Erythroblast (primary cell): ENCODE data around the gene CLBA1.
"Not testable (repeated sequence)": the region's sequence is repeated elsewhere in the genome, so short reads cannot be mapped to it uniquely, and the experiment has no call there.

Experiments used
- GATA1 ChIP-seq: IDR thresholded peaks from 2 replicates; pipeline ENCODE4 v1.6.1; 2011; ENCODE audit warnings: low read depth, mild to moderate bottlenecking, control low read depth, low read length, moderate library complexity
- POLR2A ChIP-seq: IDR thresholded peaks from 2 replicates; pipeline ENCODE4 v1.6.1; 2011; ENCODE audit warnings: mild to moderate bottlenecking, low read length

DNA sequence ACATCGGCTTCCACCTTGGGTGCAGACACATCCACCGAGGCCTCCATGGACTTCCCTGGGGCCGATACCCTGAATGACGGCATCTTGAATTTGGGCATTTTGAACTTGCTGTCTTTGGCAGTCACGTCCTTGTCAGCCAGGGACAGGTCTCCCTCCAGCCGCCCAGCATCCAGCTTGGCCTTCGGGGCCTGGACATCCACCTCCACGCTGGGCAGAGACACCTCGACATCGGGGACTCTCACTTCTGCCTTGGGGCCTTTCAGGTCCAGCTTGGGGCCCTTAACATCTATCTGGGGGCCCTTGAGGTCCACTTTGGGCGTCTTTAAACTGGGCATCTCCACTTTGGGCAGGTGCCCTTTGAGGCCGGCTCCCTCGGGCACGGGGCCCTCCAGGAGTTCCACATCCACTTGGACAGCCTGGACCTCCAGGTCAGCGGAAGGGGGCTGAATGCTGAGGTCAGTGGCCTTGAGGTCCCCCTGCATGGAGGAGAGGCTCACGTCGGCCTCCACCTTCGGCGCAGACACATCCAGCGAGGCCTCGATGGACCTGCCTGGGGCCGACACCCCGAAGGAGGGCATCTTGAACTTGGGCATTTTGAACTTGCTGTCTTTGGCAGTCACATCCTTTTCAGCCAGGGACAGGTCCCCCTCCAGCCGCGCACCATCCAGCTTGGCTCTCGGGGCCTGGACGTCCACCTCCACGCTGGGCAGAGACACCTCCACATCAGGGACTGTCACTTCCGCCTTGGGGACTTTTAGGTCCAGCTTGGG, 41.0 kb upstream of the CLBA1 start:
- not testable (repeated sequence) for TF ChIP-seq POLR2A, GATA1
